ENCODE results near the gene SLC9B2. TPM values are rescaled to one million over a fixed set of nuclear protein-coding genes. Genes with fewer than 3 reads are reported as not detected.

The SLC9B2 gene
- total RNA-seq, 4 donors from 2014 or later, result 12.9 to 34.0 (median 19.0) TPM

DNA sequence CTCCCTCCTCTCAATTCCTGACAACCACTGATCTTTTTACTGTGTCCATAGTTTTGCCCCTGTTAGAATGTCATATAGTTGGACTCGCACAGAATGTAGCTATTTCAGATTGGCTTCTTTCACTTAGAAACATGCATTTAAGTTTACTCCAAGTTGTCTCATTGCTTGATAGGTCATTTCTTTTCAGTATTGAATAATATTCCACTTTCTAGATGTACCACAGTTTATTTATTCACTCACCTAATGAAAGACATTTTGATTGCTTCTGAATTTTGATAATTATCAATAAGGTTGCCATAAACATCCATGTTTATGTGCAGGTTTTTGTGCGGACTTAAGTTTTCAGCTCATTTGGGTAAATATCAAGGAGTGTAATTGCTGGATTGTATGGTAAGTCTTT lies 95.6 kb downstream of the SLC9B2 start:
- intact Hi-C loops (cut with DNase I), result no loop called here
- Histone ChIP-seq H3K4me3 (no peak overlapping the region), H3K27me3 (no peaks in the 10 kb centered on the region), H3K36me3 (no peaks in the 10 kb centered on the region), H3K4me1 (no peaks in the 10 kb centered on the region), H3K9me3 (no peaks in the 10 kb centered on the region), H3K27ac (replicated peaks in 1 of 4) (no peak overlapping the region)
- TF ChIP-seq POLR2AphosphoS5 (IDR thresholded peaks at IDR 0.05) (no peak), EP300 (IDR thresholded peaks at IDR 0.05) (no peak), POLR2A (IDR thresholded peaks at IDR 0.05; ENCODE audit: low read depth) (no peak)
- TF ChIP-seq, protein P1, sequence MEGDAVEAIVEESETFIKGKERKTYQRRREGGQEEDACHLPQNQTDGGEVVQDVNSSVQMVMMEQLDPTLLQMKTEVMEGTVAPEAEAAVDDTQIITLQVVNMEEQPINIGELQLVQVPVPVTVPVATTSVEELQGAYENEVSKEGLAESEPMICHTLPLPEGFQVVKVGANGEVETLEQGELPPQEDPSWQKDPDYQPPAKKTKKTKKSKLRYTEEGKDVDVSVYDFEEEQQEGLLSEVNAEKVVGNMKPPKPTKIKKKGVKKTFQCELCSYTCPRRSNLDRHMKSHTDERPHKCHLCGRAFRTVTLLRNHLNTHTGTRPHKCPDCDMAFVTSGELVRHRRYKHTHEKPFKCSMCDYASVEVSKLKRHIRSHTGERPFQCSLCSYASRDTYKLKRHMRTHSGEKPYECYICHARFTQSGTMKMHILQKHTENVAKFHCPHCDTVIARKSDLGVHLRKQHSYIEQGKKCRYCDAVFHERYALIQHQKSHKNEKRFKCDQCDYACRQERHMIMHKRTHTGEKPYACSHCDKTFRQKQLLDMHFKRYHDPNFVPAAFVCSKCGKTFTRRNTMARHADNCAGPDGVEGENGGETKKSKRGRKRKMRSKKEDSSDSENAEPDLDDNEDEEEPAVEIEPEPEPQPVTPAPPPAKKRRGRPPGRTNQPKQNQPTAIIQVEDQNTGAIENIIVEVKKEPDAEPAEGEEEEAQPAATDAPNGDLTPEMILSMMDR (IDR thresholded peaks at IDR 0.05), result no peak
- DNase-seq (ENCODE audit: extremely low spot score), result no peak
- 94% methylated on average over 2 of the region's 2 CpGs for WGBS

Other genes with a start within 250 kb of the SLC9B2 start
- 100 to 1,000 TPM; 332 to 438 (median 394) TPM for gene UBE2D3, start 249.2 kb downstream of the SLC9B2 start, total RNA-seq
- gene CISD2, start 207.8 kb downstream of the SLC9B2 start, total RNA-seq, result 10 to 100 TPM in 2 of 4 donors, 1 to 10 TPM in 2; 6.6 to 13.3 (median 10.3) TPM
- 1 to 10 TPM in 1 of 4 donors, under 1 TPM in 2, not detected in 1; 0.29 to 1.3 (median 0.99) TPM for gene SLC9B1, start 57.1 kb downstream of the SLC9B2 start, total RNA-seq
- gene BDH2, start 23.1 kb upstream of the SLC9B2 start, total RNA-seq, result 10 to 100 TPM; 31.6 to 59.4 (median 47.1) TPM
- 1 to 10 TPM in 1 of 4 donors, under 1 TPM in 3; 0.42 to 1.2 (median 0.69) TPM for gene CENPE, start 121.6 kb upstream of the SLC9B2 start, total RNA-seq